Neural cell (in vitro differentiated cells): ENCODE data around the gene NECTIN4.

Experiments
- EZH2 ChIP-seq: fragments of 200-600, 300-800 bp; shearing (Covaris generic), sonication (generic); IDR thresholded peaks from 2 replicates; pipeline ENCODE4 v1.6.1; 2014; ENCODE audit warnings: antibody characterized with exemption, low read length, borderline replicate concordance, mild to moderate bottlenecking; ENCODE audit not compliant: insufficient read depth, poor library complexity, severe bottlenecking
- MXI1 ChIP-seq: fragments of 450-650 bp; conservative IDR thresholded peaks from 2 replicates; pipeline ENCODE4 v1.6.1; 2014; ENCODE audit warnings: antibody characterized with exemption, mild to moderate bottlenecking; ENCODE audit not compliant: poor library complexity, severe bottlenecking
- POLR2AphosphoS5 ChIP-seq: IDR thresholded peaks from 2 replicates; pipeline ENCODE4 v1.6.1; 2012
- RAD21 ChIP-seq: fragments of 450-650 bp; conservative IDR thresholded peaks from 2 replicates; pipeline ENCODE4 v1.6.1; 2014; ENCODE audit warnings: antibody characterized with exemption, mild to moderate bottlenecking, moderate library complexity
- SMC3 ChIP-seq: fragments of 450-650 bp; conservative IDR thresholded peaks from 2 replicates; pipeline ENCODE4 v1.6.1; 2014; ENCODE audit warnings: antibody characterized with exemption, mild to moderate bottlenecking, moderate library complexity; ENCODE audit not compliant: poor library complexity
- TAF1 ChIP-seq: IDR thresholded peaks from 2 replicates; pipeline ENCODE4 v1.6.1; 2012; ENCODE audit warnings: low read depth
- TF ChIP-seq, protein P1 (sequence below): fragments of 450-650 bp; IDR thresholded peaks from 2 replicates; pipeline ENCODE4 v1.5.1; 2014; ENCODE audit warnings: antibody characterized with exemption, mild to moderate bottlenecking, moderate library complexity; ENCODE audit not compliant: poor library complexity, severe bottlenecking
- TF ChIP-seq, protein P2 (sequence below): IDR thresholded peaks from 2 replicates; pipeline ENCODE4 v1.6.1; 2012; ENCODE audit warnings: borderline replicate concordance

DNA sequence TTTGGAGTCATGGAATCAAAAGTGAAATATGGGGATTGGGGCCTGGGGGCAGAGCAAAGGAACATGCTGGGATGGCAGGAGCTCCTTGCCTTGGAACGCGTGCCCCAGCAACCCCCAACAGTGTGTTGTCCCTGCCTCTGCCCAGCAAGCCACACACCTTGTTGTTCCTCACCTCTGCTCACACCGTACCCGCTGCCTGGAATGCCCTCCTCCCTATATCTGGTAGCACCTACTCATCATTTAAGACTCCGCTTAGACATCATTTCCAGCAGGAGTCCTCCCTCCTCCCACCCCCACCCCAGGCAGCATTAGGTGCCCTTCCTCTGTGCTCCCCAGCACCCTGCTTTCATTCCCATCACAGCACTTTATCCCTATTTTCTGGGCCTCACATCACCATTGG is 7.8 kb downstream of the NECTIN4 start:
- TF ChIP-seq, protein P1, sequence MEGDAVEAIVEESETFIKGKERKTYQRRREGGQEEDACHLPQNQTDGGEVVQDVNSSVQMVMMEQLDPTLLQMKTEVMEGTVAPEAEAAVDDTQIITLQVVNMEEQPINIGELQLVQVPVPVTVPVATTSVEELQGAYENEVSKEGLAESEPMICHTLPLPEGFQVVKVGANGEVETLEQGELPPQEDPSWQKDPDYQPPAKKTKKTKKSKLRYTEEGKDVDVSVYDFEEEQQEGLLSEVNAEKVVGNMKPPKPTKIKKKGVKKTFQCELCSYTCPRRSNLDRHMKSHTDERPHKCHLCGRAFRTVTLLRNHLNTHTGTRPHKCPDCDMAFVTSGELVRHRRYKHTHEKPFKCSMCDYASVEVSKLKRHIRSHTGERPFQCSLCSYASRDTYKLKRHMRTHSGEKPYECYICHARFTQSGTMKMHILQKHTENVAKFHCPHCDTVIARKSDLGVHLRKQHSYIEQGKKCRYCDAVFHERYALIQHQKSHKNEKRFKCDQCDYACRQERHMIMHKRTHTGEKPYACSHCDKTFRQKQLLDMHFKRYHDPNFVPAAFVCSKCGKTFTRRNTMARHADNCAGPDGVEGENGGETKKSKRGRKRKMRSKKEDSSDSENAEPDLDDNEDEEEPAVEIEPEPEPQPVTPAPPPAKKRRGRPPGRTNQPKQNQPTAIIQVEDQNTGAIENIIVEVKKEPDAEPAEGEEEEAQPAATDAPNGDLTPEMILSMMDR: no peak
- no peak for TF ChIP-seq RAD21
- no peak for TF ChIP-seq EZH2
- TF ChIP-seq POLR2AphosphoS5: no peak
- no peak for TF ChIP-seq TAF1
- TF ChIP-seq MXI1: no peak
- TF ChIP-seq, protein P2, sequence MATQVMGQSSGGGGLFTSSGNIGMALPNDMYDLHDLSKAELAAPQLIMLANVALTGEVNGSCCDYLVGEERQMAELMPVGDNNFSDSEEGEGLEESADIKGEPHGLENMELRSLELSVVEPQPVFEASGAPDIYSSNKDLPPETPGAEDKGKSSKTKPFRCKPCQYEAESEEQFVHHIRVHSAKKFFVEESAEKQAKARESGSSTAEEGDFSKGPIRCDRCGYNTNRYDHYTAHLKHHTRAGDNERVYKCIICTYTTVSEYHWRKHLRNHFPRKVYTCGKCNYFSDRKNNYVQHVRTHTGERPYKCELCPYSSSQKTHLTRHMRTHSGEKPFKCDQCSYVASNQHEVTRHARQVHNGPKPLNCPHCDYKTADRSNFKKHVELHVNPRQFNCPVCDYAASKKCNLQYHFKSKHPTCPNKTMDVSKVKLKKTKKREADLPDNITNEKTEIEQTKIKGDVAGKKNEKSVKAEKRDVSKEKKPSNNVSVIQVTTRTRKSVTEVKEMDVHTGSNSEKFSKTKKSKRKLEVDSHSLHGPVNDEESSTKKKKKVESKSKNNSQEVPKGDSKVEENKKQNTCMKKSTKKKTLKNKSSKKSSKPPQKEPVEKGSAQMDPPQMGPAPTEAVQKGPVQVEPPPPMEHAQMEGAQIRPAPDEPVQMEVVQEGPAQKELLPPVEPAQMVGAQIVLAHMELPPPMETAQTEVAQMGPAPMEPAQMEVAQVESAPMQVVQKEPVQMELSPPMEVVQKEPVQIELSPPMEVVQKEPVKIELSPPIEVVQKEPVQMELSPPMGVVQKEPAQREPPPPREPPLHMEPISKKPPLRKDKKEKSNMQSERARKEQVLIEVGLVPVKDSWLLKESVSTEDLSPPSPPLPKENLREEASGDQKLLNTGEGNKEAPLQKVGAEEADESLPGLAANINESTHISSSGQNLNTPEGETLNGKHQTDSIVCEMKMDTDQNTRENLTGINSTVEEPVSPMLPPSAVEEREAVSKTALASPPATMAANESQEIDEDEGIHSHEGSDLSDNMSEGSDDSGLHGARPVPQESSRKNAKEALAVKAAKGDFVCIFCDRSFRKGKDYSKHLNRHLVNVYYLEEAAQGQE: no peak
- TF ChIP-seq SMC3: no peak
